ENCODE measurements around the gene EPS8L1.

GRCh38 chr19:55070466-55071128 is 5.1 kb upstream of the EPS8L1 start:
- TF ChIP-seq REST (IDR thresholded peaks at IDR 0.05; ENCODE audit: low read depth): no peak
- TF ChIP-seq YY1 (IDR thresholded peaks at IDR 0.05; ENCODE audit: low read depth): no peak
- TF ChIP-seq CREB1 (IDR thresholded peaks at IDR 0.05; ENCODE audit: low read depth): no peak
- TF ChIP-seq EP300 (IDR thresholded peaks at IDR 0.05; ENCODE audit: borderline replicate concordance): no peak
- no peak for TF ChIP-seq USF1 (IDR thresholded peaks at IDR 0.05)
- no peak for TF ChIP-seq CEBPB (IDR thresholded peaks at IDR 0.05)
- TF ChIP-seq MAX (IDR thresholded peaks at IDR 0.05): no peak
- no peak for TF ChIP-seq EGR1 (IDR thresholded peaks at IDR 0.05)
- TF ChIP-seq ZBTB7A (IDR thresholded peaks at IDR 0.05; ENCODE audit: low read depth): no peak

Measured in Ishikawa (cell line).